ENCODE data around the gene DLGAP1.

DNA sequence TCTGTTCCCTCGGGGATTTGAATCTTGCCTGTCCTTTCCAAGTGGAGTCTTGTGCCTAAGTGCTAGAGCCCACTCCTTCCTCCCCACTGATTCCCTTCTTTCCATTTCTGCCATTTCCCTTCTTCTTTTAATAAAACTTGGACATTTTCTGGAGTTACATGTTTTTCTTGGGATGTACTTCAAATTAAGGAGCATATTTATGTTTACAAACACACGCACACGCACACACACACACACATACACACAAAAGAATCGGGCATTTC lies 850.9 kb downstream of the DLGAP1 start:
- TF ChIP-seq, protein P1, sequence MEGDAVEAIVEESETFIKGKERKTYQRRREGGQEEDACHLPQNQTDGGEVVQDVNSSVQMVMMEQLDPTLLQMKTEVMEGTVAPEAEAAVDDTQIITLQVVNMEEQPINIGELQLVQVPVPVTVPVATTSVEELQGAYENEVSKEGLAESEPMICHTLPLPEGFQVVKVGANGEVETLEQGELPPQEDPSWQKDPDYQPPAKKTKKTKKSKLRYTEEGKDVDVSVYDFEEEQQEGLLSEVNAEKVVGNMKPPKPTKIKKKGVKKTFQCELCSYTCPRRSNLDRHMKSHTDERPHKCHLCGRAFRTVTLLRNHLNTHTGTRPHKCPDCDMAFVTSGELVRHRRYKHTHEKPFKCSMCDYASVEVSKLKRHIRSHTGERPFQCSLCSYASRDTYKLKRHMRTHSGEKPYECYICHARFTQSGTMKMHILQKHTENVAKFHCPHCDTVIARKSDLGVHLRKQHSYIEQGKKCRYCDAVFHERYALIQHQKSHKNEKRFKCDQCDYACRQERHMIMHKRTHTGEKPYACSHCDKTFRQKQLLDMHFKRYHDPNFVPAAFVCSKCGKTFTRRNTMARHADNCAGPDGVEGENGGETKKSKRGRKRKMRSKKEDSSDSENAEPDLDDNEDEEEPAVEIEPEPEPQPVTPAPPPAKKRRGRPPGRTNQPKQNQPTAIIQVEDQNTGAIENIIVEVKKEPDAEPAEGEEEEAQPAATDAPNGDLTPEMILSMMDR (IDR thresholded peaks at IDR 0.05): no peak
- no peak for TF ChIP-seq POLR2A (IDR thresholded peaks at IDR 0.05)
